Lung (tissue), 12 donors: Measurements from ENCODE around the gene SLC41A3. TPM values are rescaled to one million over a fixed set of nuclear protein-coding genes. Genes with fewer than 3 reads are reported as not detected.
"Not testable (repeated sequence)": the region's sequence is repeated elsewhere in the genome, so short reads cannot be mapped to it uniquely, and the experiment has no call there.

Experiments used
- ATAC-seq: fragments of 200-7000 bp; cut with Tn5 transposase; one replicate; pipeline ENCODE4 v1.9.1; 2020; ENCODE audit warnings: moderate number of reproducible peaks; ENCODE audit not compliant: insufficient read depth, low FRiP score
- DNase-seq, 3 donors: peaks; one replicate each; pipeline ENCODE4 v3.0.0-alpha.2; 2013 to 2017
- H3K27ac ChIP-seq, 2 donors: one replicate each; pipeline ENCODE4 v1.5.1; 2013; ENCODE audit warnings: mild to moderate bottlenecking in 2 of 2, moderate library complexity in 2 of 2, control low read depth in 1 of 2, inconsistent platforms in 1 of 2, low read depth in 1 of 2, low read length in 1 of 2
- H3K27me3 ChIP-seq, 3 donors: one replicate each; pipeline ENCODE4 v1.5.1; 2013; ENCODE audit warnings: low read length in 2 of 3; ENCODE audit not compliant: control insufficient read depth in 3 of 3, insufficient read depth in 3 of 3
- H3K36me3 ChIP-seq, 4 donors: one replicate each; pipeline ENCODE4 v1.5.1; 2013; ENCODE audit warnings: low read length in 4 of 4, mild to moderate bottlenecking in 1 of 4, moderate library complexity in 1 of 4; ENCODE audit not compliant: control insufficient read depth in 4 of 4, insufficient read depth in 4 of 4
- H3K4me1 ChIP-seq, 5 donors: one replicate each; pipeline ENCODE4 v1.5.1; 2013; ENCODE audit warnings: low read length in 5 of 5, mild to moderate bottlenecking in 2 of 5, moderate library complexity in 1 of 5; ENCODE audit not compliant: control insufficient read depth in 5 of 5, insufficient read depth in 5 of 5
- H3K4me3 ChIP-seq: one replicate; pipeline ENCODE4 v1.5.1; 2013; ENCODE audit warnings: mild to moderate bottlenecking, control low read depth, moderate library complexity
- H3K9ac ChIP-seq, 2 donors: one replicate each; pipeline ENCODE4 v1.5.1; 2013; ENCODE audit warnings: low read length in 2 of 2, control low read depth in 1 of 2; ENCODE audit not compliant: insufficient read depth in 1 of 2
- H3K9me3 ChIP-seq, 4 donors: one replicate each; pipeline ENCODE4 v1.5.1; 2013; ENCODE audit warnings: low read length in 3 of 4, mild to moderate bottlenecking in 1 of 4, moderate library complexity in 1 of 4; ENCODE audit not compliant: control insufficient read depth in 4 of 4, insufficient read depth in 3 of 4
- WGBS, 2 donors: extraction: QIAGEN DNeasy Blood & Tissue Kit; methylation state at CpG; one replicate each; pipeline ENCODE4 v1.1.7; 2013; 5-methylcytosine and 5-hydroxymethylcytosine counted together
- polyA plus RNA-seq, 2 donors: library from polyadenylated mRNA; stranded (reverse); fragments of 200-250 nt; gene quantifications; one replicate each; pipeline ENCODE4 v1.2.1, GENCODE V29; 2013
- total RNA-seq, 2 donors: library from RNA; depleted of rRNA in 1 of 2; stranded (reverse); fragments of >200 nt in 1 of 2; gene quantifications; one replicate each; pipeline ENCODE4 v1.2.1, GENCODE V29; 2014 to 2021
- TF ChIP-seq, protein P1 (sequence below): IDR thresholded peaks from 2 replicates; pipeline ENCODE4 v1.5.1; 2012; ENCODE audit warnings: mild to moderate bottlenecking; ENCODE audit errors: control extremely low read depth, extremely low read depth
- donor health status: control.
- donor health status: control.
- donor health status: Bipolar disorder and iron deficiency.
- donor health status: healthy.
- donor health status: DM: yes; HTN: yes; CAD: no.

SLC41A3 gene
- total and polyA plus RNA-seq, 4 donors: 16.9 to 50.2 (median 34.8) TPM

DNA sequence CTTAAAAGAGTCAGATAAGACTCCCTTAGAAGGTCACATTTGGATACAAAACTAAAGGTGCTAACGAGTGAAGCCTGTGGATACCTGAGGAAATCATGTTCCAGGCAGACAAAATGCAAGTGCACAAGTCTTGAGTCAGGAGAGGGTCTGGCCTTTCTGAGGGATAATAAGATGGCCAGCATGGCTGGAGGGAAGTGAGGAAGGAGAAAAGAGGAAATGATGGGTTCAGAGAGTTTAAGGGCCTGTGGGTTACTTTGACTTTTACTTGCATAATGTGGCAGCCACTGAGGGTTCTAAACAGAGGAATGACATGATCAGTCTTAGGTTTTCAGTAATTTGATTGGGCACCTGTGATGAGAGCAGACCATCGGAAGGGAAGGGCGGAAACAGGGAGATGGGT is 118.4 kb downstream of the SLC41A3 start:
- Histone ChIP-seq H3K4me3 (no peak overlapping the region), H3K4me1 (no peaks in the 10 kb centered on the region), H3K27me3 (peaks cover 0 to 14% (median 8%) of the 10 kb centered on the region in 3 donors), H3K27ac (no peak overlapping the region), H3K9me3 (no peaks in the 10 kb centered on the region), H3K36me3 (no peaks in the 10 kb centered on the region), H3K9ac (no peak overlapping the region)
- ATAC-seq (no peak), DNase-seq (no peak)
- TF ChIP-seq, protein P1, sequence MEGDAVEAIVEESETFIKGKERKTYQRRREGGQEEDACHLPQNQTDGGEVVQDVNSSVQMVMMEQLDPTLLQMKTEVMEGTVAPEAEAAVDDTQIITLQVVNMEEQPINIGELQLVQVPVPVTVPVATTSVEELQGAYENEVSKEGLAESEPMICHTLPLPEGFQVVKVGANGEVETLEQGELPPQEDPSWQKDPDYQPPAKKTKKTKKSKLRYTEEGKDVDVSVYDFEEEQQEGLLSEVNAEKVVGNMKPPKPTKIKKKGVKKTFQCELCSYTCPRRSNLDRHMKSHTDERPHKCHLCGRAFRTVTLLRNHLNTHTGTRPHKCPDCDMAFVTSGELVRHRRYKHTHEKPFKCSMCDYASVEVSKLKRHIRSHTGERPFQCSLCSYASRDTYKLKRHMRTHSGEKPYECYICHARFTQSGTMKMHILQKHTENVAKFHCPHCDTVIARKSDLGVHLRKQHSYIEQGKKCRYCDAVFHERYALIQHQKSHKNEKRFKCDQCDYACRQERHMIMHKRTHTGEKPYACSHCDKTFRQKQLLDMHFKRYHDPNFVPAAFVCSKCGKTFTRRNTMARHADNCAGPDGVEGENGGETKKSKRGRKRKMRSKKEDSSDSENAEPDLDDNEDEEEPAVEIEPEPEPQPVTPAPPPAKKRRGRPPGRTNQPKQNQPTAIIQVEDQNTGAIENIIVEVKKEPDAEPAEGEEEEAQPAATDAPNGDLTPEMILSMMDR: no peak
- 92 to 95% methylated on average over 3 of the region's 3 CpGs for WGBS, 2 donors

DNA sequence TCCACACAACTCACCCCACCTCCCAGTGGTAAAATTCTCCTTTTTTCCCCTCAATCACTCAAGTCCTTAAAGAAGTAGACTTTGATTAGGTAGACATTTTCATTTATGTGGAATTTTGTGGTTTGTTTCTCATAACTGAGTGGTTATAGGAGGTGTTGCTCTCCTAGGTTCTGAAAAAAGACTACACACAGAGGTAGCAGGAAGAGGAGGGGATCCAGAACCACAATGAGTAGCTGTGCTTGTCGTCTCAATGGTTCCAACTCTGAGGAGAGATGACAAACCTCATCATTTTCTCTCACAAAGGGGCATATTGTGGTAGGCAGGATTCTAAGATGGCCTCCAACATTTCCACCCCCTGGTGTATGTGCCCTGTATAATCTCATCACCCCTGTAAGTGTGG is 120.1 kb downstream of the SLC41A3 start:
- 46 to 57% methylated on average over 1 of the region's 1 CpG for WGBS, 2 donors
- ATAC-seq, H3K9me3 ChIP-seq, H3K4me1 ChIP-seq, H3K36me3 ChIP-seq, DNase-seq, H3K4me3 ChIP-seq, H3K9ac ChIP-seq, H3K27ac ChIP-seq: not testable (repeated sequence)
- H3K27me3 ChIP-seq: peaks cover 3 to 12% (median 9%) of the 10 kb centered on the region in 3 donors

DNA sequence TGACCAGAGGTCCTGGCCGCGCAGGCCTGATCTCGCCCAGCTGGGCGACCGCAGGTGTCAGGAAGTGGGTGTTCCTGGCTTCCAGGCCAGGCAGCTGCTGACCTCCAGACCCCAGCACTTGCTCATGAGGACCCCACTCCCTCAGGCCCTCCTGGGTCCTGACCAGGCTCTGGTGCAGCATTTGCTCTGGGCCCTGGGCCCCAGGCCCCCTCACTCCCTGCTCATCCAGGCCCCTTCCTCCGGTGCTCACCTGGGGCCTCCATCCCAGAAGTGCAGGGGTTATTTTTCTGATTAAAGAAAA is 122.7 kb downstream of the SLC41A3 start:
- H3K9ac ChIP-seq: no peak overlapping the region
- H3K4me3 ChIP-seq: no peak overlapping the region
- H3K4me1 ChIP-seq: peaks cover 0 to 2% (median 0%) of the 10 kb centered on the region in 5 donors
- H3K9me3 ChIP-seq: peaks cover 0 to 3% (median 0%) of the 10 kb centered on the region in 4 donors
- ATAC-seq (no peak), DNase-seq (no peak)
- no peaks in the 10 kb centered on the region for H3K36me3 ChIP-seq
- WGBS, 2 donors: 55 to 79% methylated on average over 6 of the region's 6 CpGs
- peaks cover 4 to 23% (median 20%) of the 10 kb centered on the region in 3 donors for H3K27me3 ChIP-seq
- TF ChIP-seq, protein P1: no peak
- H3K27ac ChIP-seq: no peak overlapping the region

DNA sequence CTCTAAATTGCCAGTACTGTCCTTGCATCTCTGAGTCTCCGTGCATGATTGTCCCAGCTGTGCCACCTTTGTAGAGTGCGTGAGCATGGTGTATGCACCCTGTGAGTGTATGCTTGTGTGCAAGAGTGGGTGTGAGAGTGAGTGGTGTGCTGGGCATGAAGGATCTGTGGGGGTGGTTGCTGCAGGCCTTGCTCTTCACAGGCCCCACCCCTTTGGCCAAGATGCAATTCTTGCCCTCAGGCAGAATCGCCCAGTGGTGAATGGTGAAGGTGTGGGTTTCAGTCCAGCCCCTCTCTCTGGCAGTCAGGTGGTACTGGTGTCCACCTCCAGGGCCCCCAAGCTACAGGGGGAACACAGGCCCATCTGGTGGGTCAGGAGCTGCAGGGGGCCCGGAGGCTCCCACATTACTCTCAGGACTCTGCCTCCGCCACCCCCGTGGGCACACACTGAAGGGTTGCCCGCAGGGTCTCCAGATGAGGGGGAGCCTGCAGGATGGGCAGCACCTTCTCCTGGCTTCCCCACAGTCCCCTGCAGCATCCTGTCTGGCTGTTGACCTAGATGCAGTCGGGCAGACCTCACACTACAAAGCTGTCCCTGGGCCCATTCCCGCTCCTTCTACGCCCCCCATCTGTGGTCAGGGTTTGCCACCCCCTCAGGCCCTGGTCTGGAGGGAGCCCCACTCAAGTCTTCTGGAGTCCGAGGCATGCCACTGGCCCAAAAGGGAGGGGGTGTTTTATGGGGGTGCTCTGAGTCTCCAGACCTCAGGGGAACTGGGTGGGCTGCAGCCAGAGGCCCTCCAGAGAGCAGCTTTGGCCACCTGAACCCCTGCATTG is 123.3 kb downstream of the SLC41A3 start:
- TF ChIP-seq, protein P1: no peak
- WGBS, 2 donors: 82 to 92% methylated on average over 11 of the region's 11 CpGs
- Histone ChIP-seq H3K9me3 (peaks cover 0 to 3% (median 0%) of the 10 kb centered on the region in 4 donors), H3K4me1 (peaks cover 0 to 2% (median 0%) of the 10 kb centered on the region in 5 donors), H3K36me3 (no peaks in the 10 kb centered on the region), H3K9ac (no peak overlapping the region), H3K27ac (no peak overlapping the region), H3K4me3 (no peak overlapping the region), H3K27me3 (peaks cover 9 to 23% (median 23%) of the 10 kb centered on the region in 3 donors)
- ATAC-seq (no peak), DNase-seq (no peak)
